HG02588 (cell line): ENCODE data around the gene TFEC.
"Not testable (repeated sequence)": the region's sequence is repeated elsewhere in the genome, so short reads cannot be mapped to it uniquely, and the experiment has no call there.

Source experiments
- ATAC-seq: cut with Tn5 transposase; IDR thresholded peaks from one replicate; pipeline ENCODE4 v1.9.1; 2021; ENCODE audit warnings: mild to moderate bottlenecking, moderate library complexity; ENCODE audit not compliant: unreplicated experiment

The TFEC gene

DNA sequence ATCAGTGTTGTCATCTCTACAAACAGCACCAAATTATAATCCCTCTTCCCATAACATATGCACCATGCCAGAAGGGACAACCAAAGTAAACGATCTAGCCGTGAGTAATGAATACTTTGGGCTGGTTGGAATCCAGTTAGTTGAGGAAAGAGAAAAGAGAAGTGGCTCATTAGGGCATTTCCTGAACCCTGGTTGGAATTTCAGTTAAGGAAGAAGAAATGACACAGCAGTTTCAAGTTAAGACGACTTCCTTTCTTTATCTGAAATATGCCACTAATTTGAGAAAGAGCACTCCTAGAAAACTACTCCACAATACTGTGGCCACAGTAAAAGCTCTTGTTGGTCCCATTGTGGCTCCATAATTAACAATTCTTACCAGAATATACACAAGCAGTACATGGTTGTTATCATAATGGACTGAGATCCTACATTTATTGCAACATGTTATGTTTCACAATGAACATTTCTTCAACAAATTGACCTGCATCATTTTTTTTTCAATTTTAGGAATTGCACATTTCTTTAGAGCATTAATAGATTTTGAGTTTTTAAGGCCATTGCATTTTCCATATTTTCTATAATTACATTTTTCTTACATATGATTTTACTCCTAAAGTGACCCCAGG lies at the start of gene TFEC:
Gene TFEC, minus strand, starts transcription at position 113 of the 626 bp plus-strand sequence. CDS start 46,322 bp downstream, outside the sequence.
- ATAC-seq: no peak

DNA sequence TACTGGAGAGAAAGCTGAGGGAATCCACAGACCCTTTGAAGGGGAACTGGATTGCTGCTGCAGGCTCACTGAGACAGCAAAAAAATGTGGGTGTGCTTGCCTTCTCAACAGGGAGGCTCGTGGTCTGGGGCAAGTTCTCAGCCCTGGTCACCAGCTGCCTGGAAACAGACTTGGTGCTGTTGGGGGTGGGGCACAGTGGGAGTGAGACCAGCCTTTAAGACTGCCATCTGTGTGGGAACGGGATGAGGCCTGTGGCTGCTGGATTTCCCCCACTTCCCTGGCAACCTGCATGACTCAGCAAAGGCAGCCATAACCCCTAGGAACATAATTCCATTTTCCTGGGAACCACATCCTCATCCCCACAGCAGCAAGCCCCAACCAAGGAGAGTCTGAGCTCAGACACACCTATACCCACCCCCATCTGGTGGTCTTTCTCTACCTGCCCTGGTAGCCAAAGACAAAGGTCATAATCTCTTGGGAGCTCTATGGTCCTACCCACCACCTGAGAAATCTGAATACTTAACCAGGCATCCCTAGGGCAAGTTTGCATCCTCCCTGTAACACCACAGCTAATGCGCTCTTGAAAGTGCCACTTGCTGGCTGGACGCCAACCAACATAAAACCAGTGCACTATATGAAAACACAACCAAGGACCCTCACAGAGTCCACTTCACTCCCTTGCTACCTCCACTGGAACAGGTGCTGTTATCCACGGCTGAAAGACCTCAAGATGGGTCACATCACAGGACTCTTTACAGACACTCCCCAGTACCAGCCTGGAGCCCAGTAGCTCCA lies 45.0 kb upstream of the TFEC start:
- ATAC-seq: no peak

DNA sequence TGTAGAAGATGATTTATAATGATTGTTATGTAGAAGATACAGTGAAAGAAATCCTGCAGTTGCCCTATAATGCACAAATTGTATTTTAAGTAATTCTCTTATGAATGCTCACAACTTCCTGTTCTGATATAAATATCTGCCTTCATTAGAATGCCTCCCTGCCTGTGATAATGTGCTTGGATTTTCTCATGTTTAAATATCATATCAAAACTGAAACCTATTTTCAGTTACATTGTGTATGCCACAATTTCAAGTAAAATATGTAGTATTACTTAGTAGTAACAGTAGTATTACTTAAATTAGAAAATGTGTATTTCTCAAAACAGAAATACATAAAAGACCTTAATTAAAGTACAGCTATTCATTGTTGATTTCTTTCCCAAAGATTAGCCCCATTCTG lies 41.1 kb upstream of the TFEC start:
- no peak for ATAC-seq

GRCh38 chr7:116064179-116064578 lies 33.6 kb upstream of the TFEC start:
- no peak for ATAC-seq

GRCh38 chr7:116062666-116063065 lies 32.1 kb upstream of the TFEC start:
- ATAC-seq: no peak

- ATAC-seq: no peak
These were observed 21.4 kb upstream of the TFEC start for GRCh38 chr7:116052006-116052405.

DNA sequence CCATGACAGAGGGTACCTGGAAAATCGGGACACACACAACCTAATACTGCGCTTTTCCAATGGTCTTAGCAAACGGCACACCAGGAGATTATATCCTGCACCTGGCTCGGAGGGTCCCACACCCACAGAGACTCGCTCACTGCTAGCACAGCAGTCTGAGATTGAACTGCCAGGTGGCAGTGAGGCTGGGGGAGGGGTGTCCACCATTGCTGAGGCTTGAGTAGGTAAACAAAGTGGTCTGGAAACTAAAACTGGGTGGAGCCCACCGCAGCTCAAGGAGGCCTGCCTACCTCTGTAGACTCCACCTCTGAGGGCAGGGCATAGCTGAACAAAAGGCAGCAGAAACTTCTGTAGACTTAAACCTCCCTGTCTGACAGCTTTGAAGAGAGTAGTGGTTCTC lies 16.7 kb upstream of the TFEC start:
- not testable (repeated sequence) for ATAC-seq

DNA sequence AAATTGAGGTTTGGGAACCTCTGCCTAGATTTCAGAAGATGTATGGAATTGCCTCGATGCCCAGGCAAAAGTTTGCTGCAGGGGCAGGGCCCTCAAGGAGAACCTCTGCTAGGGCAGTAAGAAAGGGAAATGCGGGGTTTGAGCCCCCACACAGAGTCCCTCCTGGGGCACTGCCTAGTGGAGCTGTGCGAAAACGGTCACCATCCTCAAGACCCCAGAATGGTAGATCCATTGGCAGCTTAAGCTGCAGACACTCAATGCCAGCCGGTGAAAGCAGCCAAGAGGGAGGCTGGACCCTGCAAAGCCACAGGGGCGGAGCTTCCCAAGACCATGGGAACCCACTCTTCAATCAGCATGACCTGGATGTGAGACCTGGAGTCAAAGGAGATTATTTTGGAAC lies 15.0 kb upstream of the TFEC start:
- ATAC-seq: no peak

DNA sequence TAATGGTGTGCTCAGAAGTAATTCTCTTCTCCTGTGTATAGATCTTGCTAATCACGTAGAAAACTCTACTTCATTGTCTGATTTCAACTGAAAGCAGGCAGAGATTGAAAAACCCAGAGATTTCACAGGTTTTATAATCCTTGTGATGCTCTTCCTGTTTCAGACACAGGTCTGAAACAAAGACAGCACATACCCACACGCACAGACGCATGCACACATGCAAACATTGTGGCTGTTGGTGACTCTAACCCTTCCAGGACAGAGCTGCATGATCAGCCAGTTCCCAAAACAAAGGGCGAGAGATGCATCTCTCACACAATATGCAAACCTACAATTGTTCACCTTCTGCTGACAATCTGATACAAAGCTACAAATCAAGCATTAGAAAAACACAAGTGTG lies 11.1 kb upstream of the TFEC start:
- ATAC-seq: peak; percentile 100

- no peak for ATAC-seq
These were observed 6.8 kb upstream of the TFEC start for GRCh38 chr7:116037401-116037800.

DNA sequence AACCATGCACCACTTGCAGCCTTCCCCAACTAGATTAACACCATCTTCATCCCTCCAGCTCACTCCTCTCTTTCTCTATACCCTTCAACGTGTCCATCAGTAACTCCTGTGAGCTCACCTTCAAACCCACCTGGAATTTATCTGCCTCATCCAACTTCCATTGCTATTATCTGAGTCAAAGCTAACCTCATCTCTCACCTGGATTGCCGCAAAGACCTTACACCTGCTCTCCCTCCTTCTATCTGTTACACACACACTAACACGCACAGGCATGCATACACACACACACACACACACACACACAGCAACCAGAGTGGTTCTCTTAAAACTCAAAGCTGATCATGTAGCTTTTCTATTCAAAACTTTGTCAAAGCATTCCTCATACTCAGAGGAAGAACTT lies 3.8 kb upstream of the TFEC start:
- ATAC-seq: no peak

- ATAC-seq: no peak
These were observed 2.3 kb upstream of the TFEC start for GRCh38 chr7:116032886-116033285.

DNA sequence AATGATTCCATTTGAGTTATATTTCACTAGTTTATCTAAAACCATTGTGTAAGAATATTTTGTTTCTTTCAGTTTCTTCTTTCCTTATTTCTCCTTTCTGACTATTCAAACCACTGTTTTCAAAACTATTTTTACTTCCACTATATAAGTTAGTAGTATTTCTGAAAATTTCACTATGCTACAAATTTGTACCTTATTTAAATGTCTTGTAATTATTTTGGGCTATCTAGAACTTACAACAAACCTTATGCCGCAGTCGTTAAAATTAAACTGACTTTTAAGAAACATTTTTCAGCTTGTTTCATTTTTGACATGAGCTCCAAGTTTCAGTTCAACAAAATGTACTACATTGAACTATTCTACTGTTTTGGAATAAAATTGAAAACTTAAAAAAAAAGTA lies 1.8 kb downstream of the TFEC start:
- peak; percentile 77 for ATAC-seq

GRCh38 chr7:116027786-116028185 lies 2.8 kb downstream of the TFEC start:
- ATAC-seq: no peak

DNA sequence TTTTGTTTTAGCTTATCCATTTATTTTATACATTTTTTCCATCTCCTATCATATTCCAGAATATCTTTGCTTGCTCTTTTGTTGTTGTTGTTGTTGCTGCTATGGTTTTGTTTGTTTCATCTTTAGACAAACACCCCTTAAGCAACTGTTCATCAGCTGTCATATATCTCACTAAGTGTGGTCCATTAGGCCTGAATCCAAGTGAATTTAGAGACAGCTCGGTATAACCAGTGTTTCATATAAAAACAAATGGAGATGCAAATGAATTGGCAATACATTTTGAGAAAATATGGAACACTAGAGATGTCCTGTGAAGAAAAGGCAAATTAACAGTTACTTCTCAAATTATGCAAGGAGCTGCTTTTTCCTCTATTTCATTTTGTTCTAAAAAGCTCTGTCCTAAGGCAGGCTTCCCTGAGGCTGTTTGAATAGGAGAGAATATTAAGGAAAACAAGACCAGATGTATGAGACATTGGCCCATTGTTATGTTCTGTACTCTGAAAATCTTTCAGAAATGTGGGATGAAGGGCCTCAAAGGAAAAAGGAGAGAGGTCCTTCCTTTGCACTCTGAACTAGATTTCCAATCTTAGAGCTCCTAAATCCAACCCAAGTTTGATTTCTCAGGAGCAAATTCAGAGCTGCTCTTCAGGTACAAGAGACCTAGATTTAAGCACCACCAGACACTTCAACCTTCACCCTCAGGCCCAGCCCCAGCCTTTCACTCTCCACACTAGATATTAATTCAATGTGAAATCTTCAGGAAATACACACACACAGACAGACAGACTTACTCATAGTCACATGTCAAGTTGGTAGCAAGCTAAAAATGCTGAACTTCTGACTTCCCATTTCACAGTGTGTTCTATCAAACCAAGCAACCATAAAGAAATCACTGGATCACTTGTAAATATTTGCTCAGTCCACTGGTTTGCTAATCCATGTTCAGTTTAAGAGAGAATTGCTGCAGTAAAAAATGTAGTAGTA lies 5.4 kb downstream of the TFEC start:
- ATAC-seq: no peak

GRCh38 chr7:116021237-116021636 lies 9.3 kb downstream of the TFEC start:
- peak; percentile 75 for ATAC-seq

GRCh38 chr7:116018731-116019130 lies 11.8 kb downstream of the TFEC start:
- ATAC-seq: no peak

- no peak for ATAC-seq
These were observed 16.9 kb downstream of the TFEC start for GRCh38 chr7:116013675-116014074.

GRCh38 chr7:116011584-116011983 lies 19.0 kb downstream of the TFEC start:
- no peak for ATAC-seq

DNA sequence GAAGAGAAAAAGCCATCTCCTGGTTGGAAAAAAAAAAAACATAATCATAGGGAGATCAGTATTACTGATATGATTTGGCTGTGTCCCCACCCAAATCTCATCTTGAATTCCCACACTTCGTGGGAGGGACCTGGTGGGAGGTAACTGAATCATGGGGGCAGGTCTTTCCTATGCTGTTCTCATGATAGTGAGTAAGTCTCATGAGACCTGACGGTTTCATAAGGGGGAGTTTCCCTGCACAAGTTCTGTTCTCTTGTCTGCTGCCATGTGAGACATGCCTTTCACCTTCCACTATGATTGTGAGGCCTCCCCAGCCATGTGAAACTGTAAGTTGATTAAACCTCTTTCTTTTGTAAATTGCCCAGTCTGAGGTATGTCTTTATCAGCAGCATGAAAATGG lies 25.8 kb downstream of the TFEC start:
- not testable (repeated sequence) for ATAC-seq

- ATAC-seq: no peak
These were observed 33.3 kb downstream of the TFEC start for GRCh38 chr7:115997221-115997620.
